NCI-H2171 (cell line): Measurements from ENCODE around the gene PSMD9.
A peak's percentile ranks its signal among the peaks of the same experiment; 100 is the strongest.
"Not testable (repeated sequence)": the region's sequence is repeated elsewhere in the genome, so short reads cannot be mapped to it uniquely, and the experiment has no call there.

Experiments
- DNase-seq: peaks from one replicate; lab custom pipeline; 2025; lab: John Stamatoyannopoulos, UW

Gene PSMD9

GRCh38 chr12:121873216-121873569 is 15.4 kb upstream of the PSMD9 start:
- DNase-seq: no peak

GRCh38 chr12:121874071-121874470 is 14.5 kb upstream of the PSMD9 start:
- DNase-seq: no peak

GRCh38 chr12:121875582-121875981 is 13.0 kb upstream of the PSMD9 start:
- DNase-seq: no peak

GRCh38 chr12:121876080-121876447 is 12.5 kb upstream of the PSMD9 start:
- DNase-seq: not testable (repeated sequence)

GRCh38 chr12:121883315-121883660 is 5.3 kb upstream of the PSMD9 start:
- DNase-seq: no peak

- not testable (repeated sequence) for DNase-seq
Observed at GRCh38 chr12:121885129-121885528, 3.5 kb upstream of the PSMD9 start.

GRCh38 chr12:121888083-121888477 is 510 bp upstream of the PSMD9 start:
- no peak for DNase-seq

- DNase-seq: no peak
Observed at GRCh38 chr12:121889274-121889624, 659 bp downstream of the PSMD9 start.

- not testable (repeated sequence) for DNase-seq
Observed at GRCh38 chr12:121889661-121890060, 1.1 kb downstream of the PSMD9 start.

GRCh38 chr12:121892673-121893561 is 4.3 kb downstream of the PSMD9 start:
- no peak for DNase-seq

- DNase-seq: no peak
Observed at GRCh38 chr12:121893961-121894460, 5.4 kb downstream of the PSMD9 start.

GRCh38 chr12:121894633-121895032 is 6.0 kb downstream of the PSMD9 start:
- no peak for DNase-seq

- no peak for DNase-seq
Observed at GRCh38 chr12:121898287-121898686, 9.7 kb downstream of the PSMD9 start.

GRCh38 chr12:121899590-121899989 is 11.0 kb downstream of the PSMD9 start:
- no peak for DNase-seq

- DNase-seq: no peak
Observed at GRCh38 chr12:121903202-121903601, 14.6 kb downstream of the PSMD9 start.

- DNase-seq: no peak
Observed at GRCh38 chr12:121905746-121906145, 17.2 kb downstream of the PSMD9 start.

GRCh38 chr12:121908702-121909101 is 20.1 kb downstream of the PSMD9 start:
- DNase-seq: no peak

GRCh38 chr12:121911824-121912585 is 23.4 kb downstream of the PSMD9 start:
- DNase-seq: no peak

- DNase-seq: no peak
Observed at GRCh38 chr12:121915841-121916321, 27.3 kb downstream of the PSMD9 start.

GRCh38 chr12:121916719-121917118 is 28.1 kb downstream of the PSMD9 start:
- DNase-seq: no peak

- peak; percentile 91 for DNase-seq
Observed at GRCh38 chr12:121917950-121918678, 29.5 kb downstream of the PSMD9 start, which contains the start of gene CFAP251. Gene CFAP251 (plus strand): TSS chr12:121918592. CDS start chr12:121921306, 2,714 bp downstream.

GRCh38 chr12:121918679-121919038 is 30.1 kb downstream of the PSMD9 start:
- no peak for DNase-seq
